GM12878 (cell line): Measurements from ENCODE around the gene IVD. TPM values are rescaled to one million over a fixed set of nuclear protein-coding genes. Genes with fewer than 3 reads are reported as not detected.

Source experiments
- ATAC-seq: fragments of 200-7000 bp; cut with Tn5 transposase; 3 replicates; pipeline ENCODE4 v1.9.1; 2020; ENCODE audit warnings: mild to moderate bottlenecking, moderate library complexity
- BruUV-seq: library from RNA; stranded (reverse); fragments of 400-500 nt; replicated peaks from 2 replicates; lab custom pipeline; 2021; lab: Mats Ljungman, UMichigan
- CTCF ChIA-PET: fragments of 300-600 bp; sonication (Branson Sonifier 250); formaldehyde crosslinking; extraction: SDS; loops from one replicate; lab custom pipeline; 2021; ENCODE audit warnings: inconsistent platforms; lab: Yijun Ruan, JAX
- POLR2A ChIA-PET: fragments of 350-600 bp; formaldehyde crosslinking; extraction: SDS; loops from one replicate; lab custom pipeline; 2021; ENCODE audit warnings: inconsistent platforms; lab: Charles Lee
- RAD21 ChIA-PET: fragments of 300-600 bp; sonication (Branson Sonifier 250); formaldehyde crosslinking; loops from one replicate; lab custom pipeline; 2023; ENCODE audit warnings: antibody characterized with exemption; ENCODE audit not compliant: unreplicated experiment; lab: Charles Lee
- SMC1A ChIA-PET: fragments of 300-600 bp; sonication (Branson Sonifier 250); formaldehyde crosslinking; loops from one replicate; lab custom pipeline; 2023; ENCODE audit not compliant: unreplicated experiment, uncharacterized antibody; lab: Charles Lee
- DNase-seq: peaks from one replicate; pipeline ENCODE4 v3.0.0-alpha.2; 2011; ENCODE audit warnings: low read depth, low spot score
- FAIRE-seq: peaks from 3 replicates; lab custom pipeline; 2011; peaks lifted over from hg19 to GRCh38; lab: Jason Lieb, UNC
- H2AFZ ChIP-seq: 2 replicates; pipeline ENCODE4 v1.6.0; 2011; ENCODE audit warnings: low read depth, low read length, control low read depth; ENCODE audit not compliant: control insufficient read depth
- H3K27ac ChIP-seq: 2 replicates; pipeline ENCODE4 v1.5.1; 2011; ENCODE audit warnings: control low read depth; ENCODE audit not compliant: control insufficient read depth, insufficient read depth
- H3K27me3 ChIP-seq, 2 experiments: replicated peaks in 1 of 2; 2 replicates each; pipeline versions ENCODE4 v1.6.0 to v1.6.1; 2011; ENCODE audit warnings: low read length in 1 of 2; ENCODE audit not compliant: control insufficient read depth in 2 of 2, insufficient read depth in 2 of 2
- H3K36me3 ChIP-seq, 2 experiments: 2 replicates each; pipeline ENCODE4 v1.5.1; 2011; ENCODE audit warnings: low read length in 1 of 2; ENCODE audit not compliant: control insufficient read depth in 2 of 2, insufficient read depth in 2 of 2
- H3K4me1 ChIP-seq: 2 replicates; pipeline ENCODE4 v1.6.1; 2011; ENCODE audit warnings: mild to moderate bottlenecking, low read length, moderate library complexity, mixed read lengths; ENCODE audit not compliant: control insufficient read depth, insufficient read depth
- H3K4me2 ChIP-seq: 2 replicates; pipeline ENCODE4 v1.6.0; 2011; ENCODE audit warnings: control low read depth; ENCODE audit not compliant: control insufficient read depth, insufficient read depth
- H3K4me3 ChIP-seq: fragments of 200-600 bp; sonication (generic); 2 replicates; pipeline ENCODE4 v1.5.1; 2016
- H3K79me2 ChIP-seq: 2 replicates; pipeline ENCODE4 v1.6.0; 2011; ENCODE audit warnings: low read length; ENCODE audit not compliant: control insufficient read depth, insufficient read depth
- H3K9ac ChIP-seq: 2 replicates; pipeline ENCODE4 v1.8.0; 2011; ENCODE audit warnings: low read length, control low read depth, mixed read lengths; ENCODE audit not compliant: control insufficient read depth, insufficient read depth
- H3K9me3 ChIP-seq: replicated peaks from 3 replicates; pipeline ENCODE4 v1.5.1; 2011; ENCODE audit warnings: mild to moderate bottlenecking, low read length; ENCODE audit not compliant: control insufficient read depth, insufficient read depth
- H4K20me1 ChIP-seq: 2 replicates; pipeline ENCODE4 v1.6.0; 2011; ENCODE audit not compliant: control insufficient read depth, insufficient read depth
- CREM ChIP-seq: IDR thresholded peaks from 2 replicates; pipeline ENCODE4 v1.6.1; 2014; ENCODE audit warnings: antibody characterized with exemption, low read depth
- FOXK2 ChIP-seq: fragments of 450-650 bp; IDR thresholded peaks from 2 replicates; pipeline ENCODE4 v1.6.1; 2017; ENCODE audit warnings: mild to moderate bottlenecking, moderate library complexity
- JUND ChIP-seq: IDR thresholded peaks from 2 replicates; pipeline ENCODE4 v1.6.1; 2012; ENCODE audit warnings: low read depth, mild to moderate bottlenecking, low read length, improper control_type of control experiment, moderate library complexity
- NFYB ChIP-seq: IDR thresholded peaks from 2 replicates; pipeline ENCODE4 v1.6.1; 2011; ENCODE audit warnings: low read depth, mild to moderate bottlenecking, low read length, improper control_type of control experiment, moderate library complexity; ENCODE audit not compliant: insufficient read depth
- PAX8 ChIP-seq: fragments of 450-650 bp; IDR thresholded peaks from 2 replicates; pipeline ENCODE4 v1.6.1; 2017; ENCODE audit warnings: mild to moderate bottlenecking, moderate library complexity
- POLR2A ChIP-seq: IDR thresholded peaks from 2 replicates; pipeline ENCODE4 v1.6.1; 2011; ENCODE audit warnings: low read depth, mild to moderate bottlenecking, low read length
- RELB ChIP-seq: fragments of 450-650 bp; IDR thresholded peaks from 2 replicates; pipeline ENCODE4 v1.6.1; 2017; ENCODE audit warnings: low read depth, mild to moderate bottlenecking, moderate library complexity
- SMC3 ChIP-seq: IDR thresholded peaks from 2 replicates; pipeline ENCODE4 v1.6.1; 2011; ENCODE audit warnings: low read length, improper control_type of control experiment, borderline replicate concordance
- TAF1 ChIP-seq: IDR thresholded peaks from 2 replicates; pipeline ENCODE4 v1.6.1; 2011; ENCODE audit warnings: mild to moderate bottlenecking, low read depth, low read length, borderline replicate concordance
- TBL1XR1 ChIP-seq: IDR thresholded peaks from 2 replicates; pipeline ENCODE4 v1.6.1; 2012; ENCODE audit warnings: low read depth, low read length, improper control_type of control experiment
- ZBTB33 ChIP-seq: fragments of 450-650 bp; IDR thresholded peaks from 2 replicates; pipeline ENCODE4 v1.6.1; 2017; ENCODE audit warnings: mild to moderate bottlenecking
- ZNF687 ChIP-seq: fragments of 450-650 bp; IDR thresholded peaks from 2 replicates; pipeline ENCODE4 v1.6.1; 2017; ENCODE audit warnings: mild to moderate bottlenecking, moderate library complexity
- WGBS: methylation state at CpG from one replicate; pipeline ENCODE4 v1.1.6; 2016; ENCODE audit warnings: low lambda C conversion rate; ENCODE audit not compliant: insufficient replicate concordance, insufficient coverage; ENCODE audit errors: missing lambda C conversion rate; 5-methylcytosine and 5-hydroxymethylcytosine counted together
- in situ Hi-C: fragments of 300-500 bp; cut with MboI; formaldehyde crosslinking; loops from 9 replicates; pipeline ENCODE4 v1.14.3; 2018; ENCODE audit warnings: mixed read lengths
- intact Hi-C: fragments of 100-400 bp; cut with micrococcal nuclease; formaldehyde crosslinking; loops from one replicate; pipeline ENCODE4 v1.14.2; 2022; ENCODE audit not compliant: unreplicated experiment
- polyA plus RNA-seq, 11 experiments: library from polyadenylated mRNA; depleted of rRNA in 4 of 11; unstranded in 6 of 11; stranded (reverse) in 5 of 11; fragments of >200 nt; fragmentation: Nextera tagmentation in 4 of 11; fragmentation: Illumina TruSeq in 1 of 11; extraction: Ambion mirVana in 4 of 11; extraction: Trizol in 1 of 11; gene quantifications; 1 replicate in 1 of 11; 2 replicates in 10 of 11; pipeline versions ENCODE4 v1.2.1 to v1.2.3, GENCODE V29; 2011 to 2016; ENCODE audit warnings: inconsistent platforms in 2 of 11, missing spikeins in 2 of 11, low read depth in 1 of 11
- total RNA-seq, 4 experiments: library from RNA; depleted of rRNA in 3 of 4; stranded (reverse); fragments of >200 nt in 3 of 4; fragmentation: Illumina TruSeq in 1 of 4; extraction: Trizol in 1 of 4; gene quantifications; 2 replicates each; pipeline versions ENCODE4 v1.2.1 to v1.2.3, GENCODE V29; 2013 to 2021

IVD gene
- total and polyA plus RNA-seq, 10 of the 15 experiments (the other 5 are each of a cell fraction or from before 2014, with no cell fraction given): 5.3 to 59.8 (median 45.7) TPM

- no peak for TF ChIP-seq PAX8
- no peak for TF ChIP-seq SMC3
- TF ChIP-seq CREM: no peak
- TF ChIP-seq RELB: no peak
- no peak for TF ChIP-seq TAF1
- no peak for TF ChIP-seq NFYB
- no peak for TF ChIP-seq ZNF687
- TF ChIP-seq POLR2A: no peak
- no peak for TF ChIP-seq FOXK2
- no peak for TF ChIP-seq ZBTB33
- TF ChIP-seq TBL1XR1: no peak
- TF ChIP-seq JUND: no peak
- no peaks in the 10 kb centered on the region for H3K36me3 ChIP-seq
- RAD21 ChIA-PET: no interaction called here
- intact Hi-C loops: no loop called here
- no peaks in the 10 kb centered on the region for H3K9me3 ChIP-seq
- no peak overlapping the region for H3K4me2 ChIP-seq
- H3K9ac ChIP-seq: no peak overlapping the region
- CTCF ChIA-PET: interaction anchor here (1.0 kb wide), 1 partner anchor 16 kb away, joined by 3 read pairs; no protein-coding TSS in a partner anchor
- H3K79me2 ChIP-seq: no peaks in the 10 kb centered on the region
- no peak for ATAC-seq
- WGBS: 63% methylated on average over 4 of the region's 4 CpGs
- H4K20me1 ChIP-seq: no peaks in the 10 kb centered on the region
- POLR2A ChIA-PET: no interaction called here
- in situ Hi-C loops: no loop called here
- SMC1A ChIA-PET: no interaction called here
- no TSS peak for BruUV-seq
- no peak for FAIRE-seq
- DNase-seq: no peak
- no peak overlapping the region for H3K27ac ChIP-seq
- H3K4me3 ChIP-seq: no peak overlapping the region
- H3K27me3 ChIP-seq: peaks cover 0 to 4% of the 10 kb centered on the region in 2 experiments; a peak in 3 of 4 replicates
- peaks cover 5% of the 10 kb centered on the region; the same call in 1 of the 2 replicates for H3K4me1 ChIP-seq
- no peak overlapping the region for H2AFZ ChIP-seq
Measured at GRCh38 chr15:40360015-40360414, 45.6 kb upstream of the IVD start.
